GM12891 (cell line): ENCODE data around the gene SLC24A3.

Experiments used
- DNase-seq: peaks from one replicate; pipeline ENCODE4 v3.0.0; 2011; ENCODE audit warnings: low spot score; ENCODE audit not compliant: insufficient read length
- FAIRE-seq: peaks from 2 replicates; lab custom pipeline; 2011; peaks lifted over from hg19 to GRCh38; lab: Jason Lieb, UNC
- PAX5 ChIP-seq: IDR thresholded peaks from 2 replicates; pipeline ENCODE4 v1.6.1; 2011; ENCODE audit warnings: low read length, moderate library complexity, mild to moderate bottlenecking; ENCODE audit not compliant: insufficient read depth, severe bottlenecking
- POLR2A ChIP-seq: IDR thresholded peaks from 2 replicates; pipeline ENCODE4 v1.6.1; 2011; ENCODE audit warnings: low read depth, low read length, control low read depth
- POLR2AphosphoS5 ChIP-seq: IDR thresholded peaks from 2 replicates; pipeline ENCODE4 v1.6.1; 2011; ENCODE audit warnings: low read depth, low read length, control low read depth
- POU2F2 ChIP-seq: IDR thresholded peaks from 2 replicates; pipeline ENCODE4 v1.6.1; 2011; ENCODE audit warnings: low read depth, mild to moderate bottlenecking, control low read depth, low read length, moderate library complexity
- SPI1 ChIP-seq: IDR thresholded peaks from 2 replicates; pipeline ENCODE4 v1.6.1; 2011; ENCODE audit warnings: low read depth, low read length, control low read depth
- TAF1 ChIP-seq: IDR thresholded peaks from 2 replicates; pipeline ENCODE4 v1.6.1; 2011; ENCODE audit warnings: low read depth, low read length, control low read depth

The SLC24A3 gene

DNA sequence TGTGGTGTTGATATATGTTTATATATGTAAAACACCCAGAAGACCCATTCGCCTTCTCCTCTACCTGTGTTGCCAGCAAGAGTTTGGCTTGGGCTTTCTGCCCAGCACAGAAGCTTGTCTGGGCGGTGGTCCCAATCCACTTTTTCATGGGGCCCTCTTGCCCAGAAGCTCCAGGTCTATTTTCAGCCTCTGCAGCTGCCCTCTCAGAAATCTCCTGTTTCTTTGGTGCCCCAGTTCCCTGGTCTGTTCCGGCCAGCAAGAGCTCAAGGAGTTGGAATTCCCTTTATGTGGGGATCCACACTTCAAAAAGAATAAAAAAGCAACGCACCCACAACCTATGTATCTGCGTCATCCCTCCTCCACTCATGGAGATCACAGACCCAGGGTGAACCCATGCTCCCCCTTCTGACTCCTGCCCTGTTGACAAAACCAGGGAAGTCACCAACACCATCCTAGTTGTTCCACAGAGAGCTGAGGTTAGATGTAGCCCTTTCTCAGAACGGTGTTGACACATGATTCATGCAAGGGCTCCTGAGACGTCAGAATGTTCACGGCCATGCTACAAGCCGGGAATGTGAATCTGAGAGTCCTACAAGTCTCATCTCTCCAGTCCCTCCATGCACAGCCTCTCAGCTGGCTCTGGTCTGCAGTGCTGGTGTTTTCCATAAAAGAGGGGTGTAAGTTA is 388.8 kb downstream of the SLC24A3 start:
- TF ChIP-seq TAF1 (no peak), POU2F2 (no peak)
- no peak for FAIRE-seq
- DNase-seq, result no peak

DNA sequence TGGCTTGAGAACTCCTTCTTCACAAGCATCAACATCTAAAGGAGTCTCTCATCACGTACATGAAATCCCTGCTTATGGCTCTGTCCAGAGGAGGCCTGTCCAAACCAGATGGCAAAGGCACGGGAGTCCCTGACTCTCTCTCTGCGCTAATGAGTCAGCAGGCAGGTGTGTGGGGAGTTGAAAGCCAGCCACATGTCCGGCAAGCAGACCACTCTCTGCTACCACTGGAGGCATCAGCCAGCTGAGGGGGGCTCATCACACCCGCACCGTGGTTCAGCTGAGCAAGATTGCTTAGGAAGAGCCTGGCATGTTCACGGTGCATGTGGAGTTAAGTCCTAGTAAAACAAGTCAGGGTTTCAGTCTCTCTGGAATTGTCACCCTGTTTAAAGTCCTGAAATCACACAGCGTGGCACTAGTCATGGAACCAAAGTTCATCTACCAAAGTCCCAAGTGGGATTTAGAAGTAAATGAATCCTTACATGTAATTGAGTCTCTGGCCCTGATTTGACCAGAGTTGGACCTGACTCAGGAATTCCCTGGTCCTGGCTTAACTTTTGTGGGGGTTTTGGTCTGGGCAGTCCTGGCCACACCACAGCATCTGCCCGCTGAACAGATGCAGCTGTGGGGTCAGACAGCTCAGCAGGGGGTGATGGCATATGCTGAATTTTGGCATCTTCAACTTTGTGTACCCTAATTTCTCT is 390.4 kb downstream of the SLC24A3 start:
- DNase-seq, result no peak
- no peak for TF ChIP-seq PAX5
- no peak for TF ChIP-seq POU2F2
- no peak for FAIRE-seq

DNA sequence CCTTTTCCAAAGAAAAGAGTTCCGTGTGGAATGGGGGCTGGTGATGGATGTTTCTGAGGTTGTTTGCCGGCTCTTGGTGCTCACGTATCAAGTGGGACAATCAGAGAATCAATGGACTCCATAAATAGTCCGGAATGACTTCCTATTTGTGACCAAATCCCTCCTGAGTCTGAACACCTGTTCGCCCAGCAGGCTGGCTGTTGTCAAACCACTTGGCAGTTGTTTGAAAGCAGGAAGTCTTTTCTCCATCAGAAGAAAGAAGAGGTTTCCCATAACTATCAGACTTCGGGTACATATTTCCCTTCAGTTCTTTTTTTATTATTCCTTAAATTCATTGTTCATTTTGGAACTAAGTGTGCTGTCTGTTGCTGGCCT is 390.9 kb downstream of the SLC24A3 start:
- TF ChIP-seq POU2F2 (no peak), SPI1 (no peak), TAF1 (no peak)
- FAIRE-seq (no peak), DNase-seq (no peak)

DNA sequence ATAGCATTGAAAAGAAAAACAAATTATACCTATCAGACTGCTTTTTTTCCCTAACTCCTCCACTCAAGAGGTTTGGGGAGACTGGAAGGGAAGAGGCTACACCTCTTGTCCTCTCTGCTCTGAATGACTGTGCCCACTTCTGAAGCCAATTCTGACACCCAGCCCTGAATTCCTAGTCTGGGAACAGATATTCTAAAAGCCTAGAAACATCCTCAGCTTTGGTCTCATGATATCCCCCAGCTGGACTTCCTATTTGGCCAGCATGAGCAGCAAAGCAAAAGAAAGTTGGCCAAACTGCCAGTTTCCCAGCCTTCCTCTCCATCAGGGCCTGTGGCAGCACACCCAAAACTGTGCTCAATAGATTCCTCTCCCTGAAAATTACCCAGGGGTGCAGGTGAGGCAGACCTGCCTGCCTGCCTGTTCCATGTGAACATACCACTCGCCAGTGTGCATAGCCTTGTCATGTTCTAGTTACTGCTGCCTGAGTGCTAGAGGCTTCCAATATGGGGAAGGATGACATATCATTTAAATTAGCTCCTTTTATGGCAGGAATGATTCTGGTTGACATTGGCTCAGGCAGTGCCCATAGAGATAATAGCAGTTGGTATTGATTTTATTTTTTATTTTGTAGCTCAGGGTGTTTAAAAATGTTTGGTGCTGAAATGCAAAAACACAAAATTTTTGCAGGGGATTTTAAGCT is 393.5 kb downstream of the SLC24A3 start:
- FAIRE-seq (no peak), DNase-seq (no peak)
- TF ChIP-seq SPI1 (no peak), POU2F2 (no peak), TAF1 (no peak), PAX5 (no peak), POLR2AphosphoS5 (no peak), POLR2A (no peak)

DNA sequence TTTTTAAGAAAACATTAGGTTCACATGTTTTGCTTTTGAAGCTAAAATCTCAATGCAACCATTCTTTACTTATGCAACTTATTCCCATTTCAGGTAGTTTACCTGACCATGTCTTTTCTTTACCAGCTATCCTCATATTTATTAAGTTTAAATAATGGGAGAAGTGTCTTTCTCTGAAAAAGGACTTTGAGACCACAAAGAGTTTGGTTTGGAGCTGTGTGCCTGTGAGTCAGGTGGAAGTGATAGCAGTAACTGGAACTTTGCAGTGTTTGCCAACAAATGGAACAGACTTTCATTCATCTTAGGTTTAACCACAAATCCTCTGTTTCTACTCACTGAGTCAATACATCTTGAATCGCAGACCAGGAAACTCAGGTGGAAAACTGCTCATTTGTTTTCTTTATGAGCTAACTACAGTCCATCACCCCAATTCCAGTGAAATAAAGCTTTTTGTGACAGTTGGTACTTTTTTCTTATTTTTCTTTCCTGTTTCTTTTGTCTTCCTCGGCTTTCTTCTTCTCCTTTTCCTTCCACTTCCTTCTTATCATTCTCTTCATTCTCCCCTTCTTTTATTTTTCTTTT is 397.3 kb downstream of the SLC24A3 start:
- no peak for TF ChIP-seq TAF1
- no peak for TF ChIP-seq POLR2AphosphoS5
- no peak for TF ChIP-seq PAX5
- no peak for TF ChIP-seq POU2F2
- TF ChIP-seq SPI1, result no peak
- no peak for TF ChIP-seq POLR2A
- no peak for FAIRE-seq
- DNase-seq, result no peak

DNA sequence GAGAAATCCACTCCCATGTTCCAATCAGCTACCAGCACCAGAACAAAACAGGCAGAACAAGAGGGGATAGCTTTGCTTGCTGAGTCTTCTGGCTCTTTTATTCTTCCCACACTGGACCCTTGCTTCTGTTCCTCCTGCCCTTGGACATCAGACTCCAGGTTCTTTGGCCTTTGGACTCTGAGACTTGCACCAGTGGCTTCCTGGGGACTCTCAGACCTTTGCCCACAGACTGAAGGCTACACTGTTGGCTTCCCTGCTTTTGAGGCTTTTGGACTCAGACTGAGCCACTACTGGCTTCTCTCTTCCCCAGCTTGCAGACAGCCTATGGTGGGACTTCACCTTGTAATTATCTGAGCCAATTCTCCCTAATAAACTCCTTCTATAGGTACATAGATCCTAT is 403.2 kb downstream of the SLC24A3 start:
- FAIRE-seq (no peak), DNase-seq (no peak)
- TF ChIP-seq POU2F2 (no peak), TAF1 (no peak), POLR2A (no peak), SPI1 (no peak), POLR2AphosphoS5 (no peak), PAX5 (no peak)

DNA sequence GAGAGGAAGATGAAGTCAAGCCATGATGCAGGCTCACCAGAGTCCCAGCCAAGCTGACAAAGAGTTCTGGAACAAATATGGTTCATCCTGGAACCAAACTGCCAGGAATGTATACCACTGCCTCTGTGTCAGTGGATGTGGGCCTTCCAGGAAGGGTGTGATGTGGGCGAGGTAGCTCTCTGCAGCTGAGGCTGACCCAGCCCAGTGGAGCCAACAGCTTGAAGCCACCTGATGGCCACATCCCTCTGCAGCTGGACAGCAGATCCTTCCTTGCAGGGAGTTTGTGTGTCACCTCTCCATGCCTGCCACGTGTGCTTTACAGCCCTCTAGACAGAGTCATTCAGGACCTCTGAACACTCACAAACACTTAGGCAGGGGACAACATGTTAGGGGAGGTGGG is 403.6 kb downstream of the SLC24A3 start:
- no peak for TF ChIP-seq POU2F2
- TF ChIP-seq POLR2AphosphoS5, result no peak
- no peak for TF ChIP-seq PAX5
- TF ChIP-seq SPI1, result no peak
- TF ChIP-seq POLR2A, result no peak
- no peak for TF ChIP-seq TAF1
- DNase-seq, result no peak
- no peak for FAIRE-seq

DNA sequence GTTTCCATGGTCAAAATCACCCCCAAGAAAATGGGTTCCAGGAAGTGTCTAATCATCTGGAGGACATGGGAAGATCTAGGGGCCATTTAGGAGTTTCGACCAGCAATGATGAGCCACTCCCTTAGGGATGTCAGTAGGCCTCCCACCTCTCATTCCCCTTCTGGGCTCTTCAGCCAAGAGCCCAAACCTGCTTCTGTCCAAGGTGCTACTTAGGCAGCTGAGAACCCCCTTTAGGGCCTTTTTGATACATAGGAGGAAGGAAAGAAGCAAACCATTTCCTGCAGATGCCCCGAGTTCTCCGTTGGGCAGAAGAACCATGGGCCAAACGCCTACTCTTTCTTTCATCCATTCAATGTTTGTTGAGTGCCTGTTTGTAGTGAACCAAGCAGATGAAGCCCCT is 404.2 kb downstream of the SLC24A3 start:
- no peak for FAIRE-seq
- DNase-seq, result no peak
- no peak for TF ChIP-seq TAF1
- TF ChIP-seq POU2F2, result no peak
- TF ChIP-seq POLR2AphosphoS5, result no peak
- no peak for TF ChIP-seq SPI1
- no peak for TF ChIP-seq POLR2A
- TF ChIP-seq PAX5, result no peak

DNA sequence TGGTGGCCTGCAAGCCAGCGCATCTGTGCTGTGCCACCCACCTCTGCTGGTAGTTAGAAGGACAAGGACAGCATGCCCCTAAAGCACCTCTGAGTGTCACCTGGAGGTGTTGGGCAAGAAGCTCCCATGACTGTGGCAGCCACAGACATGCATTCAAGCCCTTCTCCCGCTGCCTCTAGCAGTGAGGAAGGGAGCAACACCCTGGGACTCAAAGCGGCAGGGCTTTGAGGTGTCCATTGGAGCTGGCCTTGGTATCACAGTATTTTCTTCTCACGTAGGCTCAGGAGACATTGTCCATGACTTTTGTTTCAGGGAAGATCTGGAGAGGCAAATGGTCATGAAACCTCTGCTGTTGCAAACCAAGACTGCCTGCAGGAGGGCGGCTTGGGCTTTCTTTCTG is 404.8 kb downstream of the SLC24A3 start:
- FAIRE-seq, result no peak
- no peak for DNase-seq
- TF ChIP-seq PAX5 (no peak), POU2F2 (no peak), POLR2A (no peak), SPI1 (no peak), POLR2AphosphoS5 (no peak), TAF1 (no peak)

DNA sequence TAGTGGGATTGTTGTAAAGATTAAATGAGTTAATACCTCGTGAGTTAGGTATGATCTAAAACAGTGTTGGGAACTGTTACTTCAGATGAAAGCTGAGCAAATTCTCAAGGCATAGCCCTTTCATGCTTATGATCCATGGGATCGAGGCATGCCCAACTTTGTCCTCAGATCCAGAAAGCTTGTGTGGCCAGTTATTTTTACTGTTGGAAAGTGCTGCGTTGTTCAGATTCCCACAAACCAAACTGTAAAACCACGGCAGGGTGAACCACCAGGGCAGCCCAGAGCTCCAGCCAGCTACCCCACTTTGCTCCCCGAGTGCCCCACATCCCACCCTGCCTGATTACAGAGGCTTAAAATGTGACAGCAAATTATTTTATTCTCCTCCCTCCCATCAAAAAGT is 406.3 kb downstream of the SLC24A3 start:
- no peak for DNase-seq
- TF ChIP-seq POU2F2, result no peak
- TF ChIP-seq POLR2A, result no peak
- TF ChIP-seq TAF1, result no peak
- no peak for TF ChIP-seq PAX5
- TF ChIP-seq SPI1, result no peak
- no peak for TF ChIP-seq POLR2AphosphoS5
- no peak for FAIRE-seq
